Astrocyte of the cerebellum (primary cell): ENCODE results near the gene PLCZ1.

Experiments
- DNase-seq: peaks from one replicate; pipeline ENCODE4 v3.0.0-alpha.2; 2011; ENCODE audit warnings: low read depth
- H3K4me3 ChIP-seq: 2 replicates; pipeline ENCODE4 v1.5.1; 2011; ENCODE audit warnings: mild to moderate bottlenecking, low read depth, low read length, moderate library complexity
- CTCF ChIP-seq: IDR thresholded peaks from 2 replicates; pipeline ENCODE4 v1.5.1; 2012; ENCODE audit warnings: low read length, low read depth, moderate library complexity, mild to moderate bottlenecking; ENCODE audit errors: missing control alignments
- in situ Hi-C: cut with HindIII; loops from 2 replicates; pipeline ENCODE4 v1.10.0; 2017; ENCODE audit warnings: low sequenced_read_pairs

The PLCZ1 gene

GRCh38 chr12:18676141-18676540 is 61.7 kb downstream of the PLCZ1 start:
- DNase-seq = no peak
- H3K4me3 ChIP-seq = no peak overlapping the region
- in situ Hi-C loops = no loop called here
- TF ChIP-seq CTCF = no peak

GRCh38 chr12:18658829-18659228 is 79.0 kb downstream of the PLCZ1 start:
- in situ Hi-C loops = no loop called here
- TF ChIP-seq CTCF = no peak
- no peak for DNase-seq
- no peak overlapping the region for H3K4me3 ChIP-seq

GRCh38 chr12:18658179-18658578 is 79.6 kb downstream of the PLCZ1 start:
- no peak for DNase-seq
- no peak overlapping the region for H3K4me3 ChIP-seq
- TF ChIP-seq CTCF = no peak
- in situ Hi-C loops = no loop called here

- H3K4me3 ChIP-seq = no peak overlapping the region
- in situ Hi-C loops = no loop called here
- no peak for TF ChIP-seq CTCF
- DNase-seq = no peak
These were observed 82.5 kb downstream of the PLCZ1 start for GRCh38 chr12:18655351-18655750.

- TF ChIP-seq CTCF = no peak
- H3K4me3 ChIP-seq = no peak overlapping the region
- no peak for DNase-seq
- in situ Hi-C loops = no loop called here
These were observed 84.3 kb downstream of the PLCZ1 start for GRCh38 chr12:18653465-18653864.

- no peak for TF ChIP-seq CTCF
- in situ Hi-C loops = no loop called here
- no peak overlapping the region for H3K4me3 ChIP-seq
- no peak for DNase-seq
These were observed 85.2 kb downstream of the PLCZ1 start for GRCh38 chr12:18652596-18652995.

- no peak overlapping the region for H3K4me3 ChIP-seq
- DNase-seq = no peak
- TF ChIP-seq CTCF = no peak
- in situ Hi-C loops = no loop called here
These were observed 86.3 kb downstream of the PLCZ1 start for GRCh38 chr12:18651525-18651924.
